Hair follicle dermal papilla cell (primary cell): Measurements from ENCODE around the gene PPP1R13B. TPM values are rescaled to one million over a fixed set of nuclear protein-coding genes. Genes with fewer than 3 reads are reported as not detected.

Experiments
- small RNA-seq: library from RNA; depleted of rRNA; stranded (forward); fragments of <200 nt; gene quantifications from one replicate; pipeline ENCODE3, GENCODE V24; 2012
- total RNA-seq: library from RNA; depleted of rRNA; stranded (reverse); fragments of >200 nt; gene quantifications from 2 replicates; pipeline ENCODE4 v1.2.3, GENCODE V29; 2012

Gene PPP1R13B, protein sequence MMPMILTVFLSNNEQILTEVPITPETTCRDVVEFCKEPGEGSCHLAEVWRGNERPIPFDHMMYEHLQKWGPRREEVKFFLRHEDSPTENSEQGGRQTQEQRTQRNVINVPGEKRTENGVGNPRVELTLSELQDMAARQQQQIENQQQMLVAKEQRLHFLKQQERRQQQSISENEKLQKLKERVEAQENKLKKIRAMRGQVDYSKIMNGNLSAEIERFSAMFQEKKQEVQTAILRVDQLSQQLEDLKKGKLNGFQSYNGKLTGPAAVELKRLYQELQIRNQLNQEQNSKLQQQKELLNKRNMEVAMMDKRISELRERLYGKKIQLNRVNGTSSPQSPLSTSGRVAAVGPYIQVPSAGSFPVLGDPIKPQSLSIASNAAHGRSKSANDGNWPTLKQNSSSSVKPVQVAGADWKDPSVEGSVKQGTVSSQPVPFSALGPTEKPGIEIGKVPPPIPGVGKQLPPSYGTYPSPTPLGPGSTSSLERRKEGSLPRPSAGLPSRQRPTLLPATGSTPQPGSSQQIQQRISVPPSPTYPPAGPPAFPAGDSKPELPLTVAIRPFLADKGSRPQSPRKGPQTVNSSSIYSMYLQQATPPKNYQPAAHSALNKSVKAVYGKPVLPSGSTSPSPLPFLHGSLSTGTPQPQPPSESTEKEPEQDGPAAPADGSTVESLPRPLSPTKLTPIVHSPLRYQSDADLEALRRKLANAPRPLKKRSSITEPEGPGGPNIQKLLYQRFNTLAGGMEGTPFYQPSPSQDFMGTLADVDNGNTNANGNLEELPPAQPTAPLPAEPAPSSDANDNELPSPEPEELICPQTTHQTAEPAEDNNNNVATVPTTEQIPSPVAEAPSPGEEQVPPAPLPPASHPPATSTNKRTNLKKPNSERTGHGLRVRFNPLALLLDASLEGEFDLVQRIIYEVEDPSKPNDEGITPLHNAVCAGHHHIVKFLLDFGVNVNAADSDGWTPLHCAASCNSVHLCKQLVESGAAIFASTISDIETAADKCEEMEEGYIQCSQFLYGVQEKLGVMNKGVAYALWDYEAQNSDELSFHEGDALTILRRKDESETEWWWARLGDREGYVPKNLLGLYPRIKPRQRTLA
- total RNA-seq: 2.6 and 2.8 TPM in 2 replicates

DNA sequence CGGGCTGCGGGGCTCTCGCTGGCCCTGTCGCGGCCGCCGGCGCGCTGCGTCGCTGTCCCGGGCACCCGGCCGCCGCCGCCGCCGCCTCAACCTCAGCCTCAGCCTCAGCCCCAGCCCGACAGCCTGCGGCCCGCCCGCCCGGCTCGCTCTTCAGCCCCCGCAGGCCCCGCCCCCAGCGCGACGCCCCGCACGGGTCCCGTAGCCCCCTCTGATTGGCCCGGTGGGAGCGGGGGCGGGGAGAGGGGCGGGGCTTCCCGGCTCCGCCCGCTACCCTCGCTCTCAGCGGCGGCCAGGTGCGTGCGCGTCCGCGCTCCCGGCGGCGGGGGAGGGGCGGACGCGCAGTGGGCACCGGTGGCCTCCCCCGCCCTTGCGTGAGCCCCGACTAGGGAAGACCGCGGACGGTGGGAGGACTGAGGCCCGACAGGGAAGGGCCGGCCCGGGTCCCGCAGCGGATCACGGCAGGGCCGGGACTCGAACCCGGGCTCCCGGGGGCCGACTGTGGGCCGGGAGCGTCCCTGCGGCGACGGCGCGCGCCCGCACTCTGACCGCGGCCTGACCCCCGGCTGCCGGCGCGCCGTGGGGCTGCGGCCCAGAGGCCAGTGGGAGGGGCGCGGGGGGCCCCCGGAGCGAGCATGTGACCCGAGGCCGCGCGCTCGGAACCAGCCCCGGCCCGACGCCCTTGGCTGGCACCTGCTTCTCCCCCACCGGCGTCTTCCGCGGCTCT, at the start of gene PPP1R13B:
TSS of gene PPP1R13B (minus strand) at position 125 of the 724 bp plus-strand sequence. CDS start 268 bp downstream, outside the sequence.

DNA sequence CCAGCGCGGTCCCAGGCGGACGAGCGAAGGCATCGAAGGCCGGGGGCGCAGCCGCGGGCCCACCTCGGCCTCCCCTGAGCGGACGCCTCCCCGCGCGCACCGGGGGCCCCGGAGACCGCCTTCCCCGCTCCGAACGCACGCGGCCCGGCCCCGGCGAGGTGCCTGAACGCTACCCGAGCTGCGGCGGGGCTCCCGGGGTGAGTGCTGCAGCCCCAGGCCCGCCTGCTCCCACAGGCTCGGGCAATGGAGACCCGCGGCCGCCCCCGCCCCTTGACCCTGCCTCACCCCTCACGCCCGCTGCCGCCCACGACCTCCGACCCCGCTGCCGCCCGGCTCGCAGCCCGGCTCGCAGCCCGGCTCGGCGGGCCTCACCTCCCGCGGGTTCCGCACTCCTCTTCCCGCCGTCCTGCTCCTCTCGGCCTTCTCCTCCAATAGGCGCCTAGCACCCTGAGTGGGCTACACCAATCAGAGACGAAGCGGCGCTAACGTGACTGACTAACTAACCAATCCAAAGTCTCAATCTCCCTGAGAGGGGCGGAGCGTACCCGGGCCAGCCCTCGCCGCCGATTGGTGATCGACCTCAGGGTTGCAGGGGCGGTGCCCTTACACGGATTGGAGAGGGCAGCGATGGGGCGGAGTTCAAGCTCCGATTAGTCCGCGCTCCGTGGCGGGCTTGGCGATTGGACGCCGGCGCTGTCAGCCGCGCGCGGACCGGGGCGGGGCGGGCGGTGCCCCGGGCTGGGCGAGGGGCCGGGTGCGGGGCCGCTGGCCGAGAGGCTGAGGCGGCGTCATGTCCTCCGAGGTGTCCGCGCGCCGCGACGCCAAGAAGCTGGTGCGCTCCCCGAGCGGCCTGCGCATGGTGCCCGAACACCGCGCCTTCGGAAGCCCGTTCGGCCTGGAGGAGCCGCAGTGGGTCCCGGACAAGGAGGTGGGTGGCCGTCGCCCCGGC, 132.0 kb downstream of the PPP1R13B start, which contains the start of the genes XRCC3 and ZFYVE21:
TSS of gene XRCC3 (minus strand) at position 400 of the 949 bp plus-strand sequence. CDS start 4,364 bp downstream, outside the sequence.
TSS of gene ZFYVE21 (plus strand) at position 759 of the 949 bp plus-strand sequence. CDS start at position 791, 32 bp downstream.

Small RNA genes within 50 kb of the gene (small RNA-seq; reads per million reads assigned to genes)
- not detected for gene RF00019
- gene RF00280: not detected

Other genes with a start within 250 kb of the PPP1R13B start
- 200 and 223 TPM in 2 replicates for gene KLC1, start 218.4 kb downstream of the PPP1R13B start, total RNA-seq
- 2.3 and 4.0 TPM in 2 replicates for gene XRCC3, start 132.1 kb downstream of the PPP1R13B start, total RNA-seq
- gene ZFYVE21, start 131.8 kb downstream of the PPP1R13B start, total RNA-seq: 35.0 and 45.5 TPM in 2 replicates
- gene TDRD9, start 80.9 kb upstream of the PPP1R13B start, total RNA-seq: 1.3 and 2.3 TPM in 2 replicates
- gene RD3L, start 95.0 kb upstream of the PPP1R13B start, total RNA-seq: not detected in 2 replicates
- gene ASPG, start 238.1 kb upstream of the PPP1R13B start, total RNA-seq: under 0.01 TPM in 1 of 2 replicates, not detected in the other